Measurements from ENCODE around the gene SEC14L1.

DNA sequence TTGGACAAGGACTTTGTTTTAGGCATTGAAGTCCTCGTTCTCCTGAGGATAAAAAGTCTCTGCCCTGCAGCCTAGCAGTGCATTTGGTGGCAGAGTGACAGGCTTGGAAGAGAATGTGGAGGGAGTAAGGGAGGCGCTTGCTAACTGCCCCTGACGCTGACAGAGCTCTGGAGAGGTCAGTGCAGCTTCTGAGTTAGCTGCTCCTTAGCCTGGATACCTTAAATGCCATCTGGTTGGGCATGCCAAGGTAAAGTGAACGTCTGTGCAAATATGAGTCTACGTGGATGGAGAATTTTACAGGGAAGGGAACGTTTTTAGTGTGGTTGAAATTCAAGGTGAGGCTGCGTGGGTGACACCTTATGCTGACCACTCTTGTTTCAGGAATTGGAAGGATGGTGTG lies 44.4 kb downstream of the SEC14L1 start:
- no peak for TF ChIP-seq POLR2A (IDR thresholded peaks at IDR 0.05)
- no peak for TF ChIP-seq CTCF (IDR thresholded peaks at IDR 0.05)
- TF ChIP-seq EP300 (IDR thresholded peaks at IDR 0.05) = no peak
- no peak for TF ChIP-seq POLR2AphosphoS5 (IDR thresholded peaks at IDR 0.05)
